ENCODE results near the gene OR51I1. TPM values are rescaled to one million over a fixed set of nuclear protein-coding genes. Genes with fewer than 3 reads are reported as not detected.

OR51I1 gene
- total and polyA plus RNA-seq, 3 donors from 2014 or later: 0.74 to 1.1 TPM; not detected in 1

DNA sequence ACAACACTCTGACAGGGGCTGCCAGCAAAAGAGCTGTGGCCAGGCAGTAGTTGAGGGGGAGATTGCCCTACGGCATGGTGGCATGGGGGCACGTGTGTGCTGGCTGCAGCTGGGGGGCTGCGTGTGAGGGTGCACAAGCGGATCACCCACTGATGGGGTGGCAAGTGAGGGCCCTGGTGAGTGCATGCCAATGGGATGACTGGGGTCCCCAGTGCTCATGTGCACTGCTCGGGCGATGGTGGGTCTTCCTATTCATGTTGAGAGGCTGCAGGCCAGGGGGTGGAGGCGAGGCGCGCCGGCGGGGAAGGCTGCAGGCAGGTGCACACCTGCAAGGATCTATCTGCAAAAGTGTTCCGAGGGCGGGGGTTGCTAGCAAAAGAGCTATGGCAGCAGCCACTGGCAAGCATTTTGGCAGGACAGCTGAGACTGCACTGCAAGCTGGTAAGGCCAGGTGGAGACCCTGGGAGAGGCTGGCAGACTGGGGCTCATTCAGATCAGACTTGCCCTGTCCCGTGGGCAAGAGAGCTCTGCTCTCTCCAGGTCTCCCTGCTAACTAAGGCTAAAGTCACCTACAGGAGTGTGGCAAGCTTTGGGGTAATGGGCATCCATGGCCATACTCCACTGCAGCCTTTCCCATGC is 19.8 kb upstream of the OR51I1 start:
- intact Hi-C loops (cut with DNase I; ENCODE audit: low total_unique reads): no loop called here
- WGBS, 2 donors: 96 to 98% methylated on average over 6 to 13 of the region's 14 CpGs
- no peak overlapping the region for H3K27ac ChIP-seq
- H3K9me3 ChIP-seq: no peaks in the 10 kb centered on the region
- TF ChIP-seq CTCF (IDR thresholded peaks at IDR 0.05) (no peak), POLR2A (IDR thresholded peaks at IDR 0.05) (no peak)
- DNase-seq: no peak
- no peaks in the 10 kb centered on the region for H3K4me1 ChIP-seq
- H3K36me3 ChIP-seq (ENCODE audit: low read depth, missing control alignments): no peaks in the 10 kb centered on the region
- no peaks in the 10 kb centered on the region for H3K27me3 ChIP-seq
- H3K4me3 ChIP-seq: no peak overlapping the region

DNA sequence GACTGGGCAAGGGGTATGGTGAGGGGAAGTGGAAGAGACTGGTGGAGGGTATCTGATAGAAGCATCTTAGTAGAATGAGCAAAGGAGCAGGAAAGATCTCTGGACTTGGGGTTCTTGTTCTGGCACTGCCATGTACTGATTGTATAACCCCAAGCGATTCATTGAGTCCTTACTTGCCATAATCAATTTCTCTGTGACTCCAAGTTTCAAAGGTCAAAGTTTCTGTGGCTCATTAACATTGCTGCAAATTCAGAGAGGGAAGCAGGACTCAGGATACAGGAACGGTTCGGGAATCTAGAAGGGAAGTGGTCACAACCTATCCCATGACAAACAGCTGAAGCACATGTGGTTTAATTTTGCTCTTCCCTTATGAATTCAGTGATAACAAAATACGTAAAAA is 8.1 kb upstream of the OR51I1 start:
- Histone ChIP-seq H3K4me1 (no peaks in the 10 kb centered on the region), H3K27me3 (no peaks in the 10 kb centered on the region), H3K36me3 (ENCODE audit: low read depth, missing control alignments) (no peaks in the 10 kb centered on the region), H3K9me3 (no peaks in the 10 kb centered on the region), H3K27ac (no peak overlapping the region), H3K4me3 (no peak overlapping the region)
- DNase-seq: no peak
- TF ChIP-seq POLR2A (IDR thresholded peaks at IDR 0.05) (no peak), CTCF (IDR thresholded peaks at IDR 0.05) (no peak)
- WGBS, 2 donors: 85 to 91% methylated on average over 4 of the region's 4 CpGs
- intact Hi-C loops (cut with DNase I; ENCODE audit: low total_unique reads): no loop called here

DNA sequence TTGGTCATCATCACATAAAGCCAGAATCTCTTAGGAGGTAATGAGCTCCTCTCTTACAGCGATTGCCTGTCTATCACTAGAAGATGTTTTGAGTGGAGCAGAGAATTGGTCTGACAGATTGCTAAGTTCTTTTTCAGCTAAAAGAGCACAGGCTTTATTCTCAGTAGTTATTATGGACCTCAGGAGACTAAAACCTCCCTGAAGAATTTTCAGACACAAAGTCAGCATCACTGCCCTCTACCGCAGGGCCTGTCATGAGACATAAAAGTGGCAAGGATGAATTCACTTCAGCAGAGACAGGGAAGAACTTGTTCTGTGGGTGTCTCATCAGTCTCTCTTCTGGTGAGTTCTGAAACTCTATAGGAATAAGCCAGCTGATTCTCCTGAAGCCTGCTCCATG is 7.7 kb upstream of the OR51I1 start, which contains the start of gene OR51I2:
OR51I2 (plus strand) TSS at position 301 of the 400 bp plus-strand sequence. CDS start 4,166 bp downstream, outside the sequence.
- H3K9me3 ChIP-seq: no peaks in the 10 kb centered on the region
- no peak for DNase-seq
- H3K4me1 ChIP-seq: no peaks in the 10 kb centered on the region
- TF ChIP-seq POLR2A (IDR thresholded peaks at IDR 0.05) (no peak), CTCF (IDR thresholded peaks at IDR 0.05) (no peak)
- 82 to 86% methylated on average over 2 of the region's 2 CpGs for WGBS, 2 donors
- no peaks in the 10 kb centered on the region for H3K36me3 ChIP-seq (ENCODE audit: low read depth, missing control alignments)
- no peak within 1 kb of the TSS for H3K27ac ChIP-seq
- H3K4me3 ChIP-seq: no peak within 1 kb of the TSS
- H3K27me3 ChIP-seq: no peaks in the 10 kb centered on the region
- intact Hi-C loops (cut with DNase I; ENCODE audit: low total_unique reads): no loop called here

GRCh38 chr11:5443835-5444393 is 2.6 kb upstream of the OR51I1 start:
- Histone ChIP-seq H3K27ac (no peak overlapping the region), H3K9me3 (no peaks in the 10 kb centered on the region), H3K4me1 (no peaks in the 10 kb centered on the region), H3K4me3 (no peak overlapping the region), H3K27me3 (no peaks in the 10 kb centered on the region), H3K36me3 (ENCODE audit: low read depth, missing control alignments) (no peaks in the 10 kb centered on the region)
- no peak for TF ChIP-seq POLR2A (IDR thresholded peaks at IDR 0.05)
- no peak for TF ChIP-seq CTCF (IDR thresholded peaks at IDR 0.05)
- WGBS, 2 donors: 40 to 83% methylated on average over 2 of the region's 2 CpGs
- intact Hi-C loops (cut with DNase I; ENCODE audit: low total_unique reads): no loop called here
- no peak for DNase-seq

DNA sequence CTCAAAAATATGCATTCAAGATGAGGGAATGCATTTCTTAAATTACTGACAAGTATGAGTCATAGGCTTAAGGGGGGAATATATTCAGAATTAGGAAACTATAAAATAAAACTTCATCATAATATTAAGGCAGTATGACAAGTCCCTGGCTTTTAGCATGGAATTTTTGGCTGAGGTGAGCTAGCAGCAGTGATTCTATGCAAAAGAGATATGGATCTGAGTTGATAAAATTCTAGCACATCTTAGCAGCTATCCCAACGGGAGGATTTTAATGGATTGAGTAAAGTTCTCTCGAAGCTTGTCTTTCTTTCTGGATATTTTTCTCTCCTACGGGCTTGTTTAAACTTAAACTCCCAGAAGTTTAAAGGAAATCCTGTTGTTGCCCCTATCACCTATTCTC is 18.2 kb downstream of the OR51I1 start:
- Histone ChIP-seq H3K27me3 (no peaks in the 10 kb centered on the region), H3K9me3 (no peaks in the 10 kb centered on the region), H3K27ac (no peak overlapping the region), H3K36me3 (ENCODE audit: low read depth, missing control alignments) (no peaks in the 10 kb centered on the region), H3K4me3 (no peak overlapping the region), H3K4me1 (no peaks in the 10 kb centered on the region)
- TF ChIP-seq CTCF (IDR thresholded peaks at IDR 0.05): no peak
- no peak for TF ChIP-seq POLR2A (IDR thresholded peaks at IDR 0.05)
- intact Hi-C loops (cut with DNase I; ENCODE audit: low total_unique reads): no loop called here
- DNase-seq: no peak
- WGBS, 2 donors: 71 to 78% methylated on average over 3 of the region's 3 CpGs
